ENCODE results near the gene SMG9. TPM values are rescaled to one million over a fixed set of nuclear protein-coding genes. Genes with fewer than 3 reads are reported as not detected.
"Not testable (repeated sequence)": the region's sequence is repeated elsewhere in the genome, so short reads cannot be mapped to it uniquely, and the experiment has no call there.

The SMG9 gene
- total RNA-seq, 1 donor from 2014 or later = 44.7 TPM

DNA sequence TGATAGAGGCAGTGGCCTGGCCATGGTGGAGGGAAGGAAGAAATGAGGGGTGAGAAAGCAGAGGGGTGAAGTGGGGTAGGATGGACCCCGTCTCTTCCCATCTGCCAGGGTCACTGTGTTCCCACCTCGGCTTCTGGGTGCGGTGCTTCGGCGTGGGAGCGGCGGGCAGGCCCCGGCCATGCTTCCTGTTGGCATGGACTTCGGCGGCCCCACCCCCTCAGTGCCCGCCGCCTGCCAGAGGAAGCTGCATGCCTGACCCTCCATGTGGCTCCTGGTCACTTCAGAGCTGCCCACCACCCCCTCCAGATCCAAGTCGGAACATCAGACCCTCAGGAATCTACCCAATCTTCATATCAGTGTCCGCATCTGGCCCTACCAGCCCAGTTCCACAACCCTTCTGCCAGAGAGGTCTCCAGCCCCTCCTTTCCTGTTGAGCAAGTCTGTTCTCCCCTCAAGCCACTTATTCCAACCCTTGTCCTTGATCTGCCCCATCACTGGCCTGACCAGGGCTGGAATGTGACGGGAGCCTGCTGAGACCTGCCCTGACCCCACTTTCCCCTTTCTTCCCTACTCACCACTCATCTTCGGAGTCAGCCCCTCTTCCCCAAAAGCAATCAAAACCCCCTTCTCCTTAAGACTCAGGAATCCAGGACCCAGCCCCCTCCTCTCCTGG is 24.5 kb upstream of the SMG9 start:
- Histone ChIP-seq H3K4me3 (peak overlapping the region; percentile 3), H3K9me3 (no peaks in the 10 kb centered on the region), H3K36me3 (no peaks in the 10 kb centered on the region), H3K4me1 (peaks cover 29% of the 10 kb centered on the region), H3K27ac (no peak overlapping the region), H3K27me3 (peaks cover 8% of the 10 kb centered on the region)
- intact Hi-C loops (cut with DNase I) = no loop called here
- peak; percentile 51 for ATAC-seq
- TF ChIP-seq CTCF (IDR thresholded peaks at IDR 0.05) = no peak
- peak; percentile 74 for DNase-seq

DNA sequence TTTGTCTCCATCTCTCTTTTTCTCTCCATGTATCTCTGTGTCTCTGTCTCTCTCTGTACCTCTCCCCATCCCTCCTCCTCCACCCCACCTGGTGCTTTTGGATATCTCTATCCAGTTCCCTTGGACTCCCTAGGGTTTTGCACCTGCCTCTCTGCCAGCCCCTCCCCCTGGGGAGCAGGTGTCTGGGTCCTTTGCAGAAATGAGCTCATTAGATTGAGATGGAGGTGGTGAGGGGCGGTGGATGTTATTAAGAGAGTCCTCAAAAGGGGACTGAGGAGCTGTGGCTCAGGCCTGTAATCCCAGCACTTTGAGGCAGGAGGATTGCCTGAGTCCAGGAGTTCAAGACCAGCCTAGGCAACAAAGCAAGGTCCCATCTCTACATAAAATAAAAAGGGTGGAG is 23.9 kb upstream of the SMG9 start:
- ATAC-seq (no peak), DNase-seq (no peak)
- no peak overlapping the region for H3K4me3 ChIP-seq
- H3K9me3 ChIP-seq = no peaks in the 10 kb centered on the region
- no peak overlapping the region for H3K27ac ChIP-seq
- H3K36me3 ChIP-seq = no peaks in the 10 kb centered on the region
- peaks cover 8% of the 10 kb centered on the region for H3K27me3 ChIP-seq
- peaks cover 33% of the 10 kb centered on the region for H3K4me1 ChIP-seq
- intact Hi-C loops (cut with DNase I) = no loop called here
- no peak for TF ChIP-seq CTCF (IDR thresholded peaks at IDR 0.05)

DNA sequence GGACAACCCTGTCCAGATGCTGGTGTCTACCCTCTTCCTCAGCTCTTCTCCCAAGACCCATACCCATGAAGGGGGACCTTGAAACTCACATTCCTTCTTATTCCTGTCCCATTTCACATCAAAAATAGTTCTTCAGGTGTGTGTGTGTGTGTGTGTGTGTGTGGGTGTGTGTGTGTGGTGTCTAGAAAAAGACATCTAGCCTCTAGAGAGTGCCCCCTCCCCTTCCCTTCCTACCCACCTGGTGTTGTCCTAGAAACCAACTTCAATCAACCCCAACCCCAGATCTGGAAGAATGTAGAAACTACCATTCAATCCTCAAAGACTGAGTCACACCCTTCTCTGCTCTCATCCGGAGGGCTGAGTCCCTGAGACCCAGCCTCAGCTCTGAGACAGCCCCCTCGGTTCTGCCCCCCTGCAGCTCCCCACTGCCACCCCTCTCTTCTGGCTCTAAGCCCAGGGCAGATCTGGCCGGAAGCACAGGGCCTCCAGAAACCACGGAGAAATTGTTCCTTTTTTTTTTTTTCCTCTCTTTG is 22.5 kb upstream of the SMG9 start:
- DNase-seq (no peak), ATAC-seq (peak; percentile 3)
- Histone ChIP-seq H3K9me3 (no peaks in the 10 kb centered on the region), H3K27ac (no peak overlapping the region), H3K4me1 (peaks cover 33% of the 10 kb centered on the region), H3K36me3 (no peaks in the 10 kb centered on the region), H3K4me3 (no peak overlapping the region), H3K27me3 (peaks cover 8% of the 10 kb centered on the region)
- TF ChIP-seq CTCF (IDR thresholded peaks at IDR 0.05) = no peak
- intact Hi-C loops (cut with DNase I) = no loop called here

DNA sequence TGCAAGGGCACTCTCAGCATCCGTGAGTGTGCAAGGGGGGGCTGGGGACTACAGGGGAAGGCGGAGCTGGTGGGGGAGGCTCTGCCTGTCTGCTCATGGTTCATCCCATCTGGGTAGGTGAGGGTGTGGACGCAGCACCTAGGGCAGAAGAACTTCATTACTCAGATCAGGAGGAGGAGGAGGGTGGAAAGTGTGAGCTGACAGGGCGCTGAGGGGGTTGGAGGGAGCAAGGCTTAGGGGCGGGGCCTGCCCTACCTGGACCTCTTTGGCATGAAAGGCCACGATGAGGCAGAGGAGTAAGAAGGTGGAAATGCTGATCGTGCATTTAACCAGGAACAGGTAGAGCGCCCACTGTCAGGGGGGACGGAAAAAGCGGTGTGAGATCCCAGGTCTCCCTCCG is 21.5 kb upstream of the SMG9 start:
- H3K27ac ChIP-seq = no peak overlapping the region
- peaks cover 33% of the 10 kb centered on the region for H3K4me1 ChIP-seq
- ATAC-seq = no peak
- peaks cover 2% of the 10 kb centered on the region for H3K27me3 ChIP-seq
- no peak for TF ChIP-seq CTCF (IDR thresholded peaks at IDR 0.05)
- DNase-seq = no peak
- intact Hi-C loops (cut with DNase I) = no loop called here
- no peaks in the 10 kb centered on the region for H3K9me3 ChIP-seq
- H3K36me3 ChIP-seq = no peaks in the 10 kb centered on the region
- no peak overlapping the region for H3K4me3 ChIP-seq

- Histone ChIP-seq H3K27me3 (no peaks in the 10 kb centered on the region), H3K36me3 (no peaks in the 10 kb centered on the region), H3K27ac (no peak overlapping the region), H3K9me3 (no peaks in the 10 kb centered on the region), H3K4me1 (peaks cover 33% of the 10 kb centered on the region), H3K4me3 (no peak overlapping the region)
- ATAC-seq (no peak), DNase-seq (no peak)
- no peak for TF ChIP-seq CTCF (IDR thresholded peaks at IDR 0.05)
- intact Hi-C loops (cut with DNase I) = no loop called here
Measured at GRCh38 chr19:43775299-43775890, 20.6 kb upstream of the SMG9 start.

- ATAC-seq = not testable (repeated sequence)
Measured at GRCh38 chr19:43774940-43775258, 20.1 kb upstream of the SMG9 start.

More at GRCh38 chr19:43774940-43775258, 20.1 kb upstream of the SMG9 start:
- H3K27me3 ChIP-seq; H3K27ac ChIP-seq; intact Hi-C loops (cut with DNase I); H3K36me3 ChIP-seq; H3K9me3 ChIP-seq; DNase-seq: not testable (repeated sequence)
- peaks cover 33% of the 10 kb centered on the region for H3K4me1 ChIP-seq
- H3K4me3 ChIP-seq = peak overlapping the region; percentile 22

Measured in upper lobe of right lung (tissue), 1 donor.